Measurements from ENCODE around the gene OPRM1.

GRCh38 chr6:154295733-154296132, 256.7 kb downstream of the OPRM1 start:
- TF ChIP-seq RAD21 (IDR thresholded peaks at IDR 0.05; ENCODE audit: low read depth) (no peak), EP300 (IDR thresholded peaks at IDR 0.05; ENCODE audit: borderline replicate concordance) (no peak), EGR1 (IDR thresholded peaks at IDR 0.05) (no peak), NFIC (IDR thresholded peaks at IDR 0.05) (no peak), REST (IDR thresholded peaks at IDR 0.05; ENCODE audit: low read depth) (no peak), MAX (IDR thresholded peaks at IDR 0.05) (no peak), TCF12 (IDR thresholded peaks at IDR 0.05; ENCODE audit: low read depth) (no peak), CEBPB (IDR thresholded peaks at IDR 0.05) (no peak)

All from Ishikawa (cell line).